IPS DF 19.7 (cell line): ENCODE measurements around the gene C2CD4B.

Experiments used
- DNase-seq: peaks from one replicate; pipeline ENCODE4 v3.0.0-alpha.2; 2013; ENCODE audit warnings: low read depth, low spot score

C2CD4B gene

GRCh38 chr15:62165104-62165792, at the start of gene C2CD4B:
TSS of gene C2CD4B (minus strand) at chr15:62165285. CDS start at chr15:62164984, 301 bp downstream.
- no peak for DNase-seq

- DNase-seq = no peak
Observed at GRCh38 chr15:62212741-62213140, 47.7 kb upstream of the C2CD4B start.

- DNase-seq = no peak
Observed at GRCh38 chr15:62211348-62211747, 46.3 kb upstream of the C2CD4B start.

- no peak for DNase-seq
Observed at GRCh38 chr15:62209821-62210220, 44.7 kb upstream of the C2CD4B start.

GRCh38 chr15:62209322-62209721, 44.2 kb upstream of the C2CD4B start:
- no peak for DNase-seq

GRCh38 chr15:62208884-62209283, 43.8 kb upstream of the C2CD4B start:
- DNase-seq = no peak

- DNase-seq = no peak
Observed at GRCh38 chr15:62208367-62208766, 43.3 kb upstream of the C2CD4B start.

- no peak for DNase-seq
Observed at GRCh38 chr15:62190675-62191074, 25.6 kb upstream of the C2CD4B start.

- DNase-seq = no peak
Observed at GRCh38 chr15:62190274-62190673, 25.2 kb upstream of the C2CD4B start.

GRCh38 chr15:62188744-62189143, 23.7 kb upstream of the C2CD4B start:
- DNase-seq = no peak

- DNase-seq = no peak
Observed at GRCh38 chr15:62187910-62188309, 22.8 kb upstream of the C2CD4B start.

GRCh38 chr15:62187425-62187824, 22.3 kb upstream of the C2CD4B start:
- DNase-seq = no peak

- no peak for DNase-seq
Observed at GRCh38 chr15:62186578-62186977, 21.5 kb upstream of the C2CD4B start.

GRCh38 chr15:62183130-62183529, 18.0 kb upstream of the C2CD4B start:
- no peak for DNase-seq

- no peak for DNase-seq
Observed at GRCh38 chr15:62173215-62173614, 8.1 kb upstream of the C2CD4B start.

GRCh38 chr15:62171882-62172281, 6.8 kb upstream of the C2CD4B start:
- DNase-seq = no peak

GRCh38 chr15:62165793-62166375, 799 bp upstream of the C2CD4B start:
- no peak for DNase-seq

GRCh38 chr15:62164396-62165103, 535 bp downstream of the C2CD4B start:
- no peak for DNase-seq

GRCh38 chr15:62164014-62164395, 1.1 kb downstream of the C2CD4B start:
- DNase-seq = no peak

GRCh38 chr15:62163397-62164013, 1.6 kb downstream of the C2CD4B start:
- no peak for DNase-seq

GRCh38 chr15:62153228-62153627, 11.9 kb downstream of the C2CD4B start:
- no peak for DNase-seq

- no peak for DNase-seq
Observed at GRCh38 chr15:62150445-62150844, 14.6 kb downstream of the C2CD4B start.

GRCh38 chr15:62149729-62150128, 15.4 kb downstream of the C2CD4B start:
- DNase-seq = no peak
